HT-29 (cell line): ENCODE results near the gene ZGPAT. TPM values are rescaled to one million over a fixed set of nuclear protein-coding genes. Genes with fewer than 3 reads are reported as not detected.

ENCODE experiments used
- DNase-seq: peaks from one replicate; pipeline ENCODE4 v3.0.0-alpha.2; 2015; ENCODE audit warnings: low spot score
- total RNA-seq: library from RNA; depleted of rRNA; stranded (reverse); fragments of >200 nt; shearing (Covaris generic); gene quantifications from 2 replicates; pipeline ENCODE4 v1.2.3, GENCODE V29; 2014

The ZGPAT gene
- total RNA-seq, 1 experiment from 2014 or later: 52.1 TPM

GRCh38 chr20:63742381-63743024, 34.7 kb downstream of the ZGPAT start:
- DNase-seq: no peak

GRCh38 chr20:63743210-63743970, 35.6 kb downstream of the ZGPAT start:
- no peak for DNase-seq

- DNase-seq: no peak
Measured at GRCh38 chr20:63744158-63744557, 36.3 kb downstream of the ZGPAT start.

GRCh38 chr20:63744574-63745423, 37.0 kb downstream of the ZGPAT start:
- no peak for DNase-seq

- no peak for DNase-seq
Measured at GRCh38 chr20:63745424-63745805, 37.6 kb downstream of the ZGPAT start.

GRCh38 chr20:63745961-63746731, 38.3 kb downstream of the ZGPAT start:
- DNase-seq: no peak

GRCh38 chr20:63746751-63747315, 39.0 kb downstream of the ZGPAT start:
- no peak for DNase-seq

GRCh38 chr20:63747622-63748069, 39.8 kb downstream of the ZGPAT start:
- no peak for DNase-seq

- DNase-seq: no peak
Measured at GRCh38 chr20:63748070-63748933, 40.5 kb downstream of the ZGPAT start.

GRCh38 chr20:63748934-63749270, 41.1 kb downstream of the ZGPAT start:
- DNase-seq: no peak

- no peak for DNase-seq
Measured at GRCh38 chr20:63749597-63750508, 42.0 kb downstream of the ZGPAT start.

- no peak for DNase-seq
Measured at GRCh38 chr20:63750807-63751470, 43.1 kb downstream of the ZGPAT start.

GRCh38 chr20:63751471-63752271, 43.8 kb downstream of the ZGPAT start:
- DNase-seq: no peak

- DNase-seq: no peak
Measured at GRCh38 chr20:63752411-63753101, 44.7 kb downstream of the ZGPAT start.

- DNase-seq: no peak
Measured at GRCh38 chr20:63753381-63753780, 45.5 kb downstream of the ZGPAT start.

GRCh38 chr20:63754008-63754407, 46.2 kb downstream of the ZGPAT start:
- no peak for DNase-seq
